Cardiac muscle cell (in vitro differentiated cells and primary cell): ENCODE measurements around the gene LDLRAD4. TPM values are rescaled to one million over a fixed set of nuclear protein-coding genes. Genes with fewer than 3 reads are reported as not detected.

Source experiments
- DNase-seq, 2 donors: peaks; one replicate each; pipeline versions ENCODE4 v3.0.0 to v3.0.0-alpha.2; 2010 to 2017; ENCODE audit warnings: low read depth in 1 of 2, low spot score in 1 of 2
- H3K27ac ChIP-seq: fragments of 200-600 bp; sonication (generic); 2 replicates; pipeline ENCODE4 v1.5.1; 2016
- H3K27me3 ChIP-seq: fragments of 200-600 bp; sonication (generic); 2 replicates; pipeline ENCODE4 v1.6.0; 2016; ENCODE audit warnings: control low read depth
- H3K36me3 ChIP-seq: fragments of 200-600 bp; sonication (generic); 2 replicates; pipeline ENCODE4 v1.5.1; 2016; ENCODE audit warnings: control low read depth
- H3K4me1 ChIP-seq: fragments of 200-600 bp; sonication (generic); 2 replicates; pipeline ENCODE4 v1.8.1; 2017; ENCODE audit warnings: low read depth, mild to moderate bottlenecking, mixed run types
- H3K4me3 ChIP-seq: fragments of 200-600 bp; sonication (generic); 2 replicates; pipeline ENCODE4 v1.5.1; 2016; ENCODE audit warnings: mild to moderate bottlenecking
- H3K9me3 ChIP-seq: fragments of 200-600 bp; sonication (generic); 2 replicates; pipeline ENCODE4 v1.5.1; 2017; ENCODE audit warnings: low read depth, mild to moderate bottlenecking, control low read depth
- CTCF ChIP-seq: IDR thresholded peaks from 2 replicates; pipeline ENCODE4 v1.5.1; 2012; ENCODE audit warnings: low read depth, mild to moderate bottlenecking, low read length
- polyA plus RNA-seq: library from polyadenylated mRNA; unstranded; fragments of >200 nt; fragmentation: Nextera tagmentation; extraction: Ambion mirVana; gene quantifications from 2 replicates; pipeline ENCODE4 v1.2.1, GENCODE V29; 2016
- total RNA-seq: library from RNA; depleted of rRNA; stranded (reverse); fragments of >200 nt; gene quantifications from 2 replicates; pipeline ENCODE4 v1.2.3, GENCODE V29; 2016

Gene LDLRAD4
- total and polyA plus RNA-seq, 2 experiments from 2014 or later = 10.5 to 11.5 TPM

GRCh38 chr18:13542520-13542847 lies 323.9 kb downstream of the LDLRAD4 start:
- DNase-seq = no peak
- Histone ChIP-seq H3K9me3 (no peaks in the 10 kb centered on the region), H3K27ac (no peak overlapping the region), H3K4me1 (no peaks in the 10 kb centered on the region), H3K27me3 (no peaks in the 10 kb centered on the region), H3K36me3 (no peaks in the 10 kb centered on the region), H3K4me3 (no peak overlapping the region)
- no peak for TF ChIP-seq CTCF

GRCh38 chr18:13543144-13543543 lies 324.6 kb downstream of the LDLRAD4 start:
- no peak overlapping the region for H3K27ac ChIP-seq
- no peaks in the 10 kb centered on the region for H3K9me3 ChIP-seq
- no peaks in the 10 kb centered on the region for H3K27me3 ChIP-seq
- no peak for TF ChIP-seq CTCF
- H3K4me1 ChIP-seq = no peaks in the 10 kb centered on the region
- DNase-seq = no peak
- H3K36me3 ChIP-seq = no peaks in the 10 kb centered on the region
- no peak overlapping the region for H3K4me3 ChIP-seq

GRCh38 chr18:13543811-13544732 lies 325.5 kb downstream of the LDLRAD4 start:
- Histone ChIP-seq H3K27ac (no peak overlapping the region), H3K27me3 (no peaks in the 10 kb centered on the region), H3K4me3 (no peak overlapping the region), H3K36me3 (no peaks in the 10 kb centered on the region), H3K4me1 (no peaks in the 10 kb centered on the region), H3K9me3 (no peaks in the 10 kb centered on the region)
- DNase-seq = no peak
- no peak for TF ChIP-seq CTCF

GRCh38 chr18:13544953-13545352 lies 326.4 kb downstream of the LDLRAD4 start:
- no peaks in the 10 kb centered on the region for H3K4me1 ChIP-seq
- no peaks in the 10 kb centered on the region for H3K36me3 ChIP-seq
- no peak overlapping the region for H3K4me3 ChIP-seq
- DNase-seq = no peak
- H3K27ac ChIP-seq = no peak overlapping the region
- H3K27me3 ChIP-seq = no peaks in the 10 kb centered on the region
- no peak for TF ChIP-seq CTCF
- H3K9me3 ChIP-seq = no peaks in the 10 kb centered on the region

- DNase-seq = no peak
- H3K36me3 ChIP-seq = no peaks in the 10 kb centered on the region
- no peak for TF ChIP-seq CTCF
- H3K4me1 ChIP-seq = no peaks in the 10 kb centered on the region
- no peak overlapping the region for H3K27ac ChIP-seq
- H3K27me3 ChIP-seq = no peaks in the 10 kb centered on the region
- H3K4me3 ChIP-seq = no peak overlapping the region
- H3K9me3 ChIP-seq = no peaks in the 10 kb centered on the region
These were observed 327.0 kb downstream of the LDLRAD4 start for GRCh38 chr18:13545514-13545913.
